PFSK-1 (cell line): Measurements from ENCODE around the gene OSBPL10.

Source experiments
- POLR2AphosphoS5 ChIP-seq: IDR thresholded peaks from 2 replicates; pipeline ENCODE4 v1.6.1; 2012; ENCODE audit warnings: low read depth, mild to moderate bottlenecking, control low read depth, low read length, moderate library complexity
- TAF1 ChIP-seq: IDR thresholded peaks from 2 replicates; pipeline ENCODE4 v1.6.1; 2012; ENCODE audit warnings: low read length, control low read depth, borderline replicate concordance; ENCODE audit not compliant: insufficient read depth
- TF ChIP-seq, protein P1 (sequence below), 2 experiments: IDR thresholded peaks; 2 replicates each; pipeline versions ENCODE4 v1.6.1 to v1.8.0; 2011 to 2012; ENCODE audit warnings: low read depth in 2 of 2, low read length in 2 of 2, control low read depth in 1 of 2, inconsistent platforms in 1 of 2, mild to moderate bottlenecking in 1 of 2, moderate library complexity in 1 of 2; ENCODE audit not compliant: insufficient read depth in 1 of 2

DNA sequence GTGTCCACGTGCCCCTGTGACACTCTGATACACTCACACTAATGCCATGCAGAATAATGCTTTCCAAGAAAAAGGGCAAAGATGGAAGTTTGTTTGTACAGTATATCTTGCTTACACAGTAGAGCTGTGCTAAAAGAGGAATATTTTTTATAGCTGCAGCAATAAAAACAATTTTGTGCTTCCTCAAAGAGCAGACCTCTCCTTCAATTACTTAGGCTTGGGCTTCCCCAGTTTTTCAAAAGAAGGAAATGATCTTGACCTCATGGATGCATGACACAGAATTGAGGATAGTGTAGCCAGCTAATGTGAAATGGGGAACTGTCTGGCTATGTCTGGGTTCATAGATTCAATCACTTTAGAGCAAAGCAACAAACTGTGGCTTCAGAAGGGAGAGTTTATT is 310.9 kb downstream of the OSBPL10 start:
- TF ChIP-seq, protein P1, sequence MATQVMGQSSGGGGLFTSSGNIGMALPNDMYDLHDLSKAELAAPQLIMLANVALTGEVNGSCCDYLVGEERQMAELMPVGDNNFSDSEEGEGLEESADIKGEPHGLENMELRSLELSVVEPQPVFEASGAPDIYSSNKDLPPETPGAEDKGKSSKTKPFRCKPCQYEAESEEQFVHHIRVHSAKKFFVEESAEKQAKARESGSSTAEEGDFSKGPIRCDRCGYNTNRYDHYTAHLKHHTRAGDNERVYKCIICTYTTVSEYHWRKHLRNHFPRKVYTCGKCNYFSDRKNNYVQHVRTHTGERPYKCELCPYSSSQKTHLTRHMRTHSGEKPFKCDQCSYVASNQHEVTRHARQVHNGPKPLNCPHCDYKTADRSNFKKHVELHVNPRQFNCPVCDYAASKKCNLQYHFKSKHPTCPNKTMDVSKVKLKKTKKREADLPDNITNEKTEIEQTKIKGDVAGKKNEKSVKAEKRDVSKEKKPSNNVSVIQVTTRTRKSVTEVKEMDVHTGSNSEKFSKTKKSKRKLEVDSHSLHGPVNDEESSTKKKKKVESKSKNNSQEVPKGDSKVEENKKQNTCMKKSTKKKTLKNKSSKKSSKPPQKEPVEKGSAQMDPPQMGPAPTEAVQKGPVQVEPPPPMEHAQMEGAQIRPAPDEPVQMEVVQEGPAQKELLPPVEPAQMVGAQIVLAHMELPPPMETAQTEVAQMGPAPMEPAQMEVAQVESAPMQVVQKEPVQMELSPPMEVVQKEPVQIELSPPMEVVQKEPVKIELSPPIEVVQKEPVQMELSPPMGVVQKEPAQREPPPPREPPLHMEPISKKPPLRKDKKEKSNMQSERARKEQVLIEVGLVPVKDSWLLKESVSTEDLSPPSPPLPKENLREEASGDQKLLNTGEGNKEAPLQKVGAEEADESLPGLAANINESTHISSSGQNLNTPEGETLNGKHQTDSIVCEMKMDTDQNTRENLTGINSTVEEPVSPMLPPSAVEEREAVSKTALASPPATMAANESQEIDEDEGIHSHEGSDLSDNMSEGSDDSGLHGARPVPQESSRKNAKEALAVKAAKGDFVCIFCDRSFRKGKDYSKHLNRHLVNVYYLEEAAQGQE (IDR thresholded peaks at IDR 0.05; ENCODE audit: insufficient read depth in 1 of 2, low read depth in 2 of 2, low read length in 2 of 2): no peak
- TF ChIP-seq TAF1: no peak
- no peak for TF ChIP-seq POLR2AphosphoS5
